ENCODE results near the gene SLC9A5.

SLC9A5 gene

DNA sequence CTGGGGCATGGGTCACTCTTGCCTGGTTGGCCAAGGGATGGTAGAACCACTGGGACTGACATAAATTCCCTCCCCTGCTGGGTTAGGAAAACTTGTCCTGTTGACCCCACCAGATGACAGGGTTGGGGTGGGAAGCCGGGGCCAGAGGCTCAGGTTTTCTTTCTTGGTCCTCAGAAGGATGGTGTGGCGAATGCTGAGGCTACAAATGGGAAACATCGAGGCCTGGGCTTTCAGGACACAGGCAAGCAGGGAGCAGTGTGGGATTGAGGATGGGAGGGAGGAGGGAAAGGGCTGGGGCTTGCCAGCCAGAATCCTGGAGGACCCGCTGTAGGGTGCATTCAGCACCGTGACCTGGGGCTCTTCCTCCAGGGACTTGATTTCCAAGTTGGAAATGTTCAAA is 16.1 kb downstream of the SLC9A5 start:
- Histone ChIP-seq H3K4me3 (ENCODE audit: low read depth in 1 of 2, low read length in 2 of 2) (no peak overlapping the region), H3K4me1 (ENCODE audit: insufficient read depth, low read length) (no peaks in the 10 kb centered on the region), H3K27ac (ENCODE audit: low read length) (no peak overlapping the region), H2AFZ (ENCODE audit: low read depth, low read length) (no peak overlapping the region), H4K20me1 (ENCODE audit: insufficient read depth, low read length) (no peaks in the 10 kb centered on the region), H3K9ac (ENCODE audit: low read depth, low read length) (no peak overlapping the region), H3K9me3 (ENCODE audit: insufficient read depth, low read length, severe bottlenecking) (no peaks in the 10 kb centered on the region), H3K27me3 (ENCODE audit: insufficient read depth, low read length, poor library complexity) (peaks cover 34% of the 10 kb centered on the region), H3K4me2 (ENCODE audit: insufficient read depth, low read length) (no peak overlapping the region), H3K79me2 (ENCODE audit: insufficient read depth, low read length) (no peaks in the 10 kb centered on the region), H3K36me3 (ENCODE audit: insufficient read depth, low read length) (no peaks in the 10 kb centered on the region)
- TF ChIP-seq, protein P1, sequence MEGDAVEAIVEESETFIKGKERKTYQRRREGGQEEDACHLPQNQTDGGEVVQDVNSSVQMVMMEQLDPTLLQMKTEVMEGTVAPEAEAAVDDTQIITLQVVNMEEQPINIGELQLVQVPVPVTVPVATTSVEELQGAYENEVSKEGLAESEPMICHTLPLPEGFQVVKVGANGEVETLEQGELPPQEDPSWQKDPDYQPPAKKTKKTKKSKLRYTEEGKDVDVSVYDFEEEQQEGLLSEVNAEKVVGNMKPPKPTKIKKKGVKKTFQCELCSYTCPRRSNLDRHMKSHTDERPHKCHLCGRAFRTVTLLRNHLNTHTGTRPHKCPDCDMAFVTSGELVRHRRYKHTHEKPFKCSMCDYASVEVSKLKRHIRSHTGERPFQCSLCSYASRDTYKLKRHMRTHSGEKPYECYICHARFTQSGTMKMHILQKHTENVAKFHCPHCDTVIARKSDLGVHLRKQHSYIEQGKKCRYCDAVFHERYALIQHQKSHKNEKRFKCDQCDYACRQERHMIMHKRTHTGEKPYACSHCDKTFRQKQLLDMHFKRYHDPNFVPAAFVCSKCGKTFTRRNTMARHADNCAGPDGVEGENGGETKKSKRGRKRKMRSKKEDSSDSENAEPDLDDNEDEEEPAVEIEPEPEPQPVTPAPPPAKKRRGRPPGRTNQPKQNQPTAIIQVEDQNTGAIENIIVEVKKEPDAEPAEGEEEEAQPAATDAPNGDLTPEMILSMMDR (IDR thresholded peaks at IDR 0.05; ENCODE audit: borderline replicate concordance, extremely low read depth, low read length, poor library complexity, severe bottlenecking), result no peak
- TF ChIP-seq EZH2 (IDR thresholded peaks at IDR 0.05; ENCODE audit: borderline replicate concordance, low read depth, low read length, severe bottlenecking), result no peak
- DNase-seq (no peak), ATAC-seq (ENCODE audit: insufficient read depth, low read depth) (no peak)

DNA sequence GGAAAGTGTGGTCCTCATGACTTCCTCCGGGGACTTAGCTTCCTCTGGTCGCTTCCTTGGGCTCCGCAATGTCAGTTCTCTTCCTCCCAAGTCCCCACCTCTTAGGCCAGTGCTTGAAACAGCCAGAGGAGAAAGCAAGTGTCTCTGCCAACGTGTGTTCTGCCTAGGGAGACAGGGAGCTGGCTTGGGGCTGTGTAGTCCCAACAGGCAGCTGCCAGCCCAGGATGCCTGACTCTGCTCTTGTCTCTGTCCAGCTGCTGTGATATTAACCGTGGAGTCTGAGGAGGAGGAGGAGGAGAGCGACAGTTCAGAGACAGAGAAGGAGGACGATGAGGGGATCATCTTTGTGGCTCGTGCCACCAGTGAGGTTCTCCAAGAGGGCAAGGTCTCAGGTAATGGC is 17.1 kb downstream of the SLC9A5 start:
- Histone ChIP-seq H3K27ac (ENCODE audit: low read length) (no peak overlapping the region), H3K4me1 (ENCODE audit: insufficient read depth, low read length) (no peaks in the 10 kb centered on the region), H3K36me3 (ENCODE audit: insufficient read depth, low read length) (no peaks in the 10 kb centered on the region), H4K20me1 (ENCODE audit: insufficient read depth, low read length) (no peaks in the 10 kb centered on the region), H3K9ac (ENCODE audit: low read depth, low read length) (no peak overlapping the region), H3K27me3 (ENCODE audit: insufficient read depth, low read length, poor library complexity) (peaks cover 34% of the 10 kb centered on the region), H3K4me3 (ENCODE audit: low read depth in 1 of 2, low read length in 2 of 2) (no peak overlapping the region), H3K79me2 (ENCODE audit: insufficient read depth, low read length) (no peaks in the 10 kb centered on the region), H3K9me3 (ENCODE audit: insufficient read depth, low read length, severe bottlenecking) (no peaks in the 10 kb centered on the region), H3K4me2 (ENCODE audit: insufficient read depth, low read length) (no peak overlapping the region), H2AFZ (ENCODE audit: low read depth, low read length) (no peak overlapping the region)
- TF ChIP-seq, protein P1 (IDR thresholded peaks at IDR 0.05; ENCODE audit: borderline replicate concordance, extremely low read depth, low read length, poor library complexity, severe bottlenecking), result no peak
- no peak for ATAC-seq (ENCODE audit: insufficient read depth, low read depth)
- no peak for DNase-seq

DNA sequence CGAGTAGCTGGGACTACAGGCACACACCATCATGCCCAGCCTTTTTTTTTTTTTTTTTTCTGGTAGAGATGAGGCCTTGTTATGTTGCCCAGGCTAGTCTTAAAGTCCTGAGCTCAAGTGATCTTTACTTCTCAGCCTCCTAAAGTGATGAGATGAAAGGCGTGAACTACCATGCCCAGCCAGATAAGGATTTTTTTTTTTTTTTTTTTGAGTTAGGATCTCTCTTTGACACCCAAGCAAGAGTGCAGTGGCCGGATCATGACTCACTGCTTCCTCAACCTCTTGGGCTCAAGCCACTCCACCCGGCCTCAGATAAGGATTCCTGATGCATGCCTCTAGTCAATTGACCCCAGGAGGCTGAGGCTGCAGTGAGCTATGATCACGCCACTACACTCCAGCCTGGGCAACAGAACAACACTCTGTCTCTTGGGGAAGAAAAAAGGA is 19.4 kb downstream of the SLC9A5 start:
- H2AFZ ChIP-seq (ENCODE audit: low read depth, low read length), result no peak overlapping the region
- ATAC-seq (ENCODE audit: insufficient read depth, low read depth), result no peak
- DNase-seq, result no peak
- no peaks in the 10 kb centered on the region for H3K9me3 ChIP-seq (ENCODE audit: insufficient read depth, low read length, severe bottlenecking)
- H4K20me1 ChIP-seq (ENCODE audit: insufficient read depth, low read length), result no peaks in the 10 kb centered on the region
- no peaks in the 10 kb centered on the region for H3K36me3 ChIP-seq (ENCODE audit: insufficient read depth, low read length)
- H3K27ac ChIP-seq (ENCODE audit: low read length), result no peak overlapping the region
- TF ChIP-seq, protein P1 (IDR thresholded peaks at IDR 0.05; ENCODE audit: borderline replicate concordance, extremely low read depth, low read length, poor library complexity, severe bottlenecking), result no peak
- no peak for TF ChIP-seq EZH2 (IDR thresholded peaks at IDR 0.05; ENCODE audit: borderline replicate concordance, low read depth, low read length, severe bottlenecking)
- no peaks in the 10 kb centered on the region for H3K79me2 ChIP-seq (ENCODE audit: insufficient read depth, low read length)
- no peak overlapping the region for H3K4me3 ChIP-seq (ENCODE audit: low read depth in 1 of 2, low read length in 2 of 2)
- H3K4me2 ChIP-seq (ENCODE audit: insufficient read depth, low read length), result no peak overlapping the region
- no peak overlapping the region for H3K9ac ChIP-seq (ENCODE audit: low read depth, low read length)
- H3K4me1 ChIP-seq (ENCODE audit: insufficient read depth, low read length), result no peaks in the 10 kb centered on the region
- H3K27me3 ChIP-seq (ENCODE audit: insufficient read depth, low read length, poor library complexity), result peaks cover 21% of the 10 kb centered on the region

DNA sequence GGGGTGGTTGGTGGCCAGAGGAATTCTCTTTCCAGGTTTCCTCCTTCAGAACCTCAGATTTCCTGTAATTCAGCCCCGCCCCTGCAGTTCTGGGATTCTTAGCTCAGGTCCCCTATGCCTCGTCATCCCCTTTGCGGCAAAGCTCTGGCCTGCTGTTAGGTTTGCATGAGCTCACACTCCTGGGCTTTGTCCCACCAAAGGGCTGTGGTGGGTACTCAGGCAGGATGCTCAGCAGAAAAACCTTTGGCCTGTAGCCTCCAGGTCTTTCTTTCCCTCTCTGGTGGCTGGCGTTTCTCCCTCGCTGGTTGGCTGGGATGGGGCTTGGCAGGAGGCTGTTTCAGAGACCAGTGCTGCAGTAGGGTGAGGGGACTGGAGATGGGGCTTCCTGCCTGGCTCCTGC is 21.0 kb downstream of the SLC9A5 start:
- Histone ChIP-seq H3K9ac (ENCODE audit: low read depth, low read length) (no peak overlapping the region), H3K4me1 (ENCODE audit: insufficient read depth, low read length) (no peaks in the 10 kb centered on the region), H3K36me3 (ENCODE audit: insufficient read depth, low read length) (no peaks in the 10 kb centered on the region), H3K9me3 (ENCODE audit: insufficient read depth, low read length, severe bottlenecking) (no peaks in the 10 kb centered on the region), H3K27ac (ENCODE audit: low read length) (no peak overlapping the region), H2AFZ (ENCODE audit: low read depth, low read length) (no peak overlapping the region), H3K79me2 (ENCODE audit: insufficient read depth, low read length) (no peaks in the 10 kb centered on the region), H4K20me1 (ENCODE audit: insufficient read depth, low read length) (no peaks in the 10 kb centered on the region), H3K4me3 (ENCODE audit: low read depth in 1 of 2, low read length in 2 of 2) (no peak overlapping the region), H3K27me3 (ENCODE audit: insufficient read depth, low read length, poor library complexity) (peaks cover 13% of the 10 kb centered on the region), H3K4me2 (ENCODE audit: insufficient read depth, low read length) (no peak overlapping the region)
- ATAC-seq (ENCODE audit: insufficient read depth, low read depth) (no peak), DNase-seq (no peak)
- TF ChIP-seq EZH2 (IDR thresholded peaks at IDR 0.05; ENCODE audit: borderline replicate concordance, low read depth, low read length, severe bottlenecking), result no peak
- TF ChIP-seq, protein P1 (IDR thresholded peaks at IDR 0.05; ENCODE audit: borderline replicate concordance, extremely low read depth, low read length, poor library complexity, severe bottlenecking), result no peak
